Esophagus muscularis mucosa (tissue), 4 donors: ENCODE measurements around the gene RRAD. TPM values are rescaled to one million over a fixed set of nuclear protein-coding genes. Genes with fewer than 3 reads are reported as not detected.

Experiments
- DNase-seq: peaks from one replicate; pipeline ENCODE4 v3.0.0-alpha.2; 2017; ENCODE audit errors: extremely low spot score
- H3K27ac ChIP-seq, 4 donors: fragments of 200-600 bp; sonication (generic); replicated peaks in 1 of 4; 1 replicate in 3 of 4; 2 replicates in 1 of 4; pipeline ENCODE4 v1.5.1; 2016 to 2019; ENCODE audit warnings: mild to moderate bottlenecking in 1 of 4
- H3K27me3 ChIP-seq, 4 donors: fragments of 200-600 bp; sonication (generic); one replicate each; pipeline versions ENCODE4 v1.5.1 to v1.6.0; 2016 to 2019
- H3K36me3 ChIP-seq, 4 donors: fragments of 200-600 bp; sonication (generic); one replicate each; pipeline ENCODE4 v1.5.1; 2016 to 2019
- H3K4me1 ChIP-seq, 4 donors: fragments of 200-600 bp; sonication (generic); one replicate each; pipeline ENCODE4 v1.5.1; 2016 to 2019
- H3K4me3 ChIP-seq, 4 donors: fragments of 200-600 bp; sonication (generic); 1 replicate in 2 of 4; 2 replicates in 2 of 4; pipeline ENCODE4 v1.5.1; 2016 to 2019; ENCODE audit warnings: mild to moderate bottlenecking in 4 of 4, moderate library complexity in 1 of 4
- H3K9me3 ChIP-seq, 4 donors: fragments of 200-600 bp; sonication (generic); 1 replicate in 3 of 4; 2 replicates in 1 of 4; pipeline ENCODE4 v1.5.1; 2016 to 2019
- CTCF ChIP-seq, 3 experiments: fragments of 200-600 bp in 2 of 3; fragments of 450-650 bp in 1 of 3; sonication (generic) in 2 of 3; IDR thresholded peaks; one replicate each; pipeline ENCODE4 v1.5.1; 2017 to 2019; ENCODE audit warnings: antibody characterized with exemption in 3 of 3, mild to moderate bottlenecking in 2 of 3, moderate library complexity in 1 of 3
- EP300 ChIP-seq: sonication (generic); formaldehyde crosslinking; IDR thresholded peaks from one replicate; pipeline ENCODE4 v1.6.1; 2017; ENCODE audit warnings: antibody characterized with exemption
- POLR2A ChIP-seq: fragments of 450-650 bp; IDR thresholded peaks from one replicate; pipeline ENCODE4 v1.6.1; 2017; ENCODE audit warnings: antibody characterized with exemption, moderate library complexity, mild to moderate bottlenecking, low read depth
- POLR2AphosphoS5 ChIP-seq, 2 donors: sonication (generic); formaldehyde crosslinking; IDR thresholded peaks; one replicate each; pipeline ENCODE4 v1.6.1; 2017; ENCODE audit warnings: antibody characterized with exemption in 2 of 2
- WGBS: methylation state at CpG from one replicate; pipeline ENCODE4 v1.1.5; 2018; 5-methylcytosine and 5-hydroxymethylcytosine counted together
- intact Hi-C: fragments of 100-400 bp; cut with DNase I; formaldehyde crosslinking; loops from one replicate; pipeline ENCODE4 v1.15.1; 2023
- total RNA-seq, 4 donors: library from RNA; depleted of rRNA; stranded (reverse); fragments of >200 nt; gene quantifications; one replicate each; pipeline versions ENCODE4 v1.1.0 to v1.2.1, GENCODE V29; 2016

The RRAD gene
- total RNA-seq, 4 donors from 2014 or later = 36.4 to 64.9 (median 55.4) TPM

- WGBS = 89% methylated on average over 6 of the region's 6 CpGs
- no peak for DNase-seq
- intact Hi-C loops = no loop called here
- TF ChIP-seq POLR2AphosphoS5 (IDR thresholded peaks at IDR 0.05) = no peak
- no peak for TF ChIP-seq EP300
- no peak for TF ChIP-seq CTCF (IDR thresholded peaks at IDR 0.05)
- TF ChIP-seq POLR2A = no peak
- no peak overlapping the region for H3K4me3 ChIP-seq
- peaks cover 11 to 15% (median 13%) of the 10 kb centered on the region in 4 donors for H3K36me3 ChIP-seq
- H3K9me3 ChIP-seq = no peaks in the 10 kb centered on the region
- H3K4me1 ChIP-seq = peaks cover 34 to 49% (median 45%) of the 10 kb centered on the region in 4 donors
- no peaks in the 10 kb centered on the region for H3K27me3 ChIP-seq
- no peak overlapping the region for H3K27ac ChIP-seq
Observed at GRCh38 chr16:66918355-66918754, 7.0 kb downstream of the RRAD start.

DNA sequence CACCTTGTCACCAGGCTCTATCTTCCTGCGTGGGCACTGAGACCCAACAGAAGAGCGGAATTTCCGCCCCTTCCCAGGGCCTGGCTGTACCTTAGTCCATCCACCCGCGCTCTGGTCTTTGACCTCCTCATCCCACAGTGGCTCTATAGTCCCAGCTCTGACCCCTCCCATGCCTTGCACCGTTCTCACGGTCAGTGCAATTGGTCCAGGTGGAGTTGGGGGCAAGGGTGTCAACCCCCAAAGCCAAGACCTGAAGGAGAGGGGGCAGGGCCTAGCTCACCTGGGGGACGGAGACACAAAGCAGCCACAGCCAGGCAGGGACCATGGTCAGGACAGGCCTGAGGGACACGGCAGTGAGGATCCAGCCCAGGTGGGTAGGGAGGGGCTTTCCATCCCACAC, 7.6 kb downstream of the RRAD start:
- intact Hi-C loops = no loop called here
- TF ChIP-seq EP300 (no peak), POLR2AphosphoS5 (IDR thresholded peaks at IDR 0.05) (no peak), POLR2A (no peak), CTCF (IDR thresholded peaks at IDR 0.05) (no peak)
- WGBS = 78% methylated on average over 9 of the region's 9 CpGs
- H3K27me3 ChIP-seq = no peaks in the 10 kb centered on the region
- peaks cover 30 to 43% (median 39%) of the 10 kb centered on the region in 4 donors for H3K4me1 ChIP-seq
- H3K36me3 ChIP-seq = peaks cover 11 to 14% (median 13%) of the 10 kb centered on the region in 4 donors
- no peak overlapping the region for H3K4me3 ChIP-seq
- H3K9me3 ChIP-seq = no peaks in the 10 kb centered on the region
- H3K27ac ChIP-seq = no peak overlapping the region
- no peak for DNase-seq

GRCh38 chr16:66916518-66916917, 8.8 kb downstream of the RRAD start:
- Histone ChIP-seq H3K27me3 (no peaks in the 10 kb centered on the region), H3K36me3 (peaks cover 2 to 5% (median 3%) of the 10 kb centered on the region in 4 donors), H3K27ac (no peak overlapping the region), H3K4me3 (no peak overlapping the region), H3K4me1 (peaks cover 25 to 30% (median 28%) of the 10 kb centered on the region in 4 donors), H3K9me3 (no peaks in the 10 kb centered on the region)
- intact Hi-C loops = no loop called here
- 89% methylated on average over 6 of the region's 6 CpGs for WGBS
- no peak for TF ChIP-seq CTCF (IDR thresholded peaks at IDR 0.05)
- no peak for TF ChIP-seq EP300
- TF ChIP-seq POLR2AphosphoS5 (IDR thresholded peaks at IDR 0.05) = no peak
- no peak for DNase-seq

DNA sequence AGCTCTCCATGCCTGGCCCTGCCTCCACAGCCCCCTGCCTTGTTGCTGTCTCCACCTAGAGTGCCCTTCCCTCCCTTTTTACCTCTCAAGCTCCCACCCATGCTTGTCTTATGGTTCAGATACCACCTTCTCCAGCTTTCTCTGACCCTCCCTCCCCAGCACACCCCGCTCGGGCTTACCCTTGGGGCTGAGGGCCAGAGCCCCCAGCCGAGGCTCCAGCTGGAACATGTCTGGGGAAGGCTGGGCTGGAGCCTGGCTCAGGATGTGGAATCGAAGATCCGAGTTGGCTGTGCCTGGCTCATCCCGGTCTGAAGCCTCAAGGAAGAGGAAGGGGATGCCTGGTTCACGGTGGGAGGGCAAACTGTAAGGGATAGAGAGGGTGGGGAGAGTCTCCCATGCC, 10.3 kb downstream of the RRAD start:
- WGBS = 58% methylated on average over 7 of the region's 7 CpGs
- Histone ChIP-seq H3K9me3 (no peaks in the 10 kb centered on the region), H3K36me3 (no peaks in the 10 kb centered on the region), H3K27ac (no peak overlapping the region), H3K4me3 (no peak overlapping the region), H3K27me3 (no peaks in the 10 kb centered on the region), H3K4me1 (peaks cover 10 to 16% (median 14%) of the 10 kb centered on the region in 4 donors)
- no peak for DNase-seq
- TF ChIP-seq POLR2AphosphoS5 (IDR thresholded peaks at IDR 0.05) (no peak), POLR2A (no peak), CTCF (IDR thresholded peaks at IDR 0.05) (no peak), EP300 (no peak)
- intact Hi-C loops = no loop called here

- no peak overlapping the region for H3K27ac ChIP-seq
- peaks cover 5 to 11% (median 9%) of the 10 kb centered on the region in 4 donors for H3K4me1 ChIP-seq
- 96% methylated on average over 7 of the region's 7 CpGs for WGBS
- H3K36me3 ChIP-seq = no peaks in the 10 kb centered on the region
- DNase-seq = no peak
- TF ChIP-seq EP300 (no peak), POLR2AphosphoS5 (IDR thresholded peaks at IDR 0.05) (no peak)
- H3K4me3 ChIP-seq = no peak overlapping the region
- intact Hi-C loops = no loop called here
- H3K27me3 ChIP-seq = no peaks in the 10 kb centered on the region
- no peaks in the 10 kb centered on the region for H3K9me3 ChIP-seq
Observed at GRCh38 chr16:66914541-66914940, 10.8 kb downstream of the RRAD start.
